ENCODE results near the gene TES.

Gene TES

GRCh38 chr7:116259156-116259870 lies 49.0 kb downstream of the TES start:
- DNase-seq (ENCODE audit: insufficient read length, low spot score) (no peak), FAIRE-seq (no peak)
- no peak for TF ChIP-seq POLR2A (IDR thresholded peaks at IDR 0.05; ENCODE audit: low read depth, low read length)

- no peak for DNase-seq (ENCODE audit: insufficient read length, low spot score)
- no peak for TF ChIP-seq POLR2A (IDR thresholded peaks at IDR 0.05; ENCODE audit: low read depth, low read length)
- peak; percentile 77 for FAIRE-seq
Measured at GRCh38 chr7:116259871-116260440, 49.6 kb downstream of the TES start.

- TF ChIP-seq POLR2A (IDR thresholded peaks at IDR 0.05; ENCODE audit: low read depth, low read length), result no peak
- no peak for FAIRE-seq
- DNase-seq (ENCODE audit: insufficient read length, low spot score), result no peak
Measured at GRCh38 chr7:116261904-116262303, 51.6 kb downstream of the TES start.

GRCh38 chr7:116265881-116266280 lies 55.5 kb downstream of the TES start:
- FAIRE-seq (no peak), DNase-seq (ENCODE audit: insufficient read length, low spot score) (no peak)
- TF ChIP-seq POLR2A (IDR thresholded peaks at IDR 0.05; ENCODE audit: low read depth, low read length), result no peak

GRCh38 chr7:116269466-116269865 lies 59.1 kb downstream of the TES start:
- no peak for TF ChIP-seq POLR2A (IDR thresholded peaks at IDR 0.05; ENCODE audit: low read depth, low read length)
- no peak for FAIRE-seq
- DNase-seq (ENCODE audit: insufficient read length, low spot score), result no peak

- no peak for TF ChIP-seq POLR2A (IDR thresholded peaks at IDR 0.05; ENCODE audit: low read depth, low read length)
- DNase-seq (ENCODE audit: insufficient read length, low spot score), result no peak
- no peak for FAIRE-seq
Measured at GRCh38 chr7:116271161-116271913, 61.0 kb downstream of the TES start.

GRCh38 chr7:116271963-116272886 lies 61.9 kb downstream of the TES start:
- TF ChIP-seq POLR2A (IDR thresholded peaks at IDR 0.05; ENCODE audit: low read depth, low read length), result no peak
- FAIRE-seq (peak; percentile 99), DNase-seq (ENCODE audit: insufficient read length, low spot score) (peak; percentile 37)

- peak; percentile 6 for FAIRE-seq
- no peak for TF ChIP-seq POLR2A (IDR thresholded peaks at IDR 0.05; ENCODE audit: low read depth, low read length)
- no peak for DNase-seq (ENCODE audit: insufficient read length, low spot score)
Measured at GRCh38 chr7:116273283-116273917, 63.1 kb downstream of the TES start.

GRCh38 chr7:116273918-116274301 lies 63.6 kb downstream of the TES start:
- DNase-seq (ENCODE audit: insufficient read length, low spot score) (no peak), FAIRE-seq (peak; percentile 27)
- TF ChIP-seq POLR2A (IDR thresholded peaks at IDR 0.05; ENCODE audit: low read depth, low read length), result no peak

- TF ChIP-seq POLR2A (IDR thresholded peaks at IDR 0.05; ENCODE audit: low read depth, low read length), result no peak
- no peak for DNase-seq (ENCODE audit: insufficient read length, low spot score)
- no peak for FAIRE-seq
Measured at GRCh38 chr7:116277070-116277469, 66.7 kb downstream of the TES start.

- DNase-seq (ENCODE audit: insufficient read length, low spot score), result no peak
Measured at GRCh38 chr7:116279217-116279616, 68.9 kb downstream of the TES start.

GRCh38 chr7:116280803-116281202 lies 70.5 kb downstream of the TES start:
- DNase-seq (ENCODE audit: insufficient read length, low spot score), result no peak
- FAIRE-seq, result no peak
- no peak for TF ChIP-seq POLR2A (IDR thresholded peaks at IDR 0.05; ENCODE audit: low read depth, low read length)

More at GRCh38 chr7:116279217-116279616, 68.9 kb downstream of the TES start:
- TF ChIP-seq POLR2A (IDR thresholded peaks at IDR 0.05; ENCODE audit: low read depth, low read length), result no peak
- peak; percentile 65 for FAIRE-seq

- no peak for TF ChIP-seq POLR2A (IDR thresholded peaks at IDR 0.05; ENCODE audit: low read depth, low read length)
- FAIRE-seq (no peak), DNase-seq (ENCODE audit: insufficient read length, low spot score) (no peak)
Measured at GRCh38 chr7:116283595-116284204, 73.4 kb downstream of the TES start.

Measured in H54 (cell line).